Spinal cord (tissue), 10 donors: ENCODE results near the gene MMP17. TPM values are rescaled to one million over a fixed set of nuclear protein-coding genes. Genes with fewer than 3 reads are reported as not detected.

Experiments used
- DNase-seq, 6 donors: peaks; one replicate each; pipeline versions ENCODE4 v3.0.0 to v3.0.0-alpha.2; 2013 to 2015; ENCODE audit warnings: low spot score in 6 of 6, low read depth in 4 of 6
- H3K27ac ChIP-seq: one replicate; pipeline ENCODE4 v1.5.1; 2013; ENCODE audit warnings: low read depth, low read length, control low read depth
- H3K27me3 ChIP-seq: one replicate; pipeline ENCODE4 v1.6.1; 2013; ENCODE audit warnings: low read length; ENCODE audit not compliant: control insufficient read depth, insufficient read depth
- H3K36me3 ChIP-seq: one replicate; pipeline ENCODE4 v1.6.1; 2013; ENCODE audit warnings: low read length; ENCODE audit not compliant: control insufficient read depth, insufficient read depth
- H3K4me1 ChIP-seq: one replicate; pipeline ENCODE4 v1.6.1; 2013; ENCODE audit warnings: low read length; ENCODE audit not compliant: control insufficient read depth, insufficient read depth
- H3K4me3 ChIP-seq: one replicate; pipeline ENCODE4 v1.5.1; 2013; ENCODE audit warnings: low read depth, low read length, control low read depth
- H3K9me3 ChIP-seq: one replicate; pipeline ENCODE4 v1.6.1; 2013; ENCODE audit warnings: low read length; ENCODE audit not compliant: control insufficient read depth, insufficient read depth
- WGBS: methylation state at CpG from one replicate; pipeline ENCODE4 v1.1.5; 2013; ENCODE audit warnings: missing lambda C conversion rate; ENCODE audit not compliant: insufficient coverage; 5-methylcytosine and 5-hydroxymethylcytosine counted together
- polyA plus RNA-seq, 2 donors: library from polyadenylated mRNA; unstranded; fragments of 120-200 nt; gene quantifications; one replicate each; pipeline ENCODE4 v1.2.1, GENCODE V29; 2013; ENCODE audit not compliant: insufficient read length in 2 of 2
- total RNA-seq, 2 donors: library from RNA; depleted of rRNA in 1 of 2; stranded (reverse); fragments of 120-200 nt in 1 of 2; fragments of >200 nt in 1 of 2; gene quantifications; one replicate each; pipeline versions ENCODE4 v1.2.3 to v1.2.4, GENCODE V29; 2013 to 2014
- donor health status: healthy.

Gene MMP17
- total and polyA plus RNA-seq, 4 donors: 16.5 to 98.3 (median 42.1) TPM

DNA sequence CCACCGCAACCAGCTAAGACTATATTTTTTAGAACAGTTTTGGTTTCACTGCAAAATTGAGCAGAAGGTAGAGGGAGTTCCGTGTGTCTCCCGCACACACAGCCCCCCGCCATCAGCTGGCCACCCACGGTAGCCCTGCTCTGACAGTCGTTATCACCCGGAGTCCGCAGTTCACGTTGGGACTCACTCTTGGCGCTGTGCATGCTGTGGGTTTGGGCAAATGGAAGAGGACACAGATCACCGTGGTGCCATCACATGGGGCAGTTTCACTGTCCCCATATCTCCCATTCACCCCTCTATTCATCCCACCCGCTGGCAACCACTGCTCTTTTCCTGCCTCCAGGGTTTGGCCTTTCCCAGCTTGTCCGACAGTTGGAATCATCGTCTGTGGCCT lies 34.4 kb downstream of the MMP17 start:
- H3K36me3 ChIP-seq: no peaks in the 10 kb centered on the region
- no peak overlapping the region for H3K27ac ChIP-seq
- no peaks in the 10 kb centered on the region for H3K27me3 ChIP-seq
- H3K4me1 ChIP-seq: peaks cover 21% of the 10 kb centered on the region
- H3K4me3 ChIP-seq: no peak overlapping the region
- H3K9me3 ChIP-seq: no peaks in the 10 kb centered on the region
- no peak for DNase-seq
- 52% methylated on average over 10 of the region's 14 CpGs for WGBS

DNA sequence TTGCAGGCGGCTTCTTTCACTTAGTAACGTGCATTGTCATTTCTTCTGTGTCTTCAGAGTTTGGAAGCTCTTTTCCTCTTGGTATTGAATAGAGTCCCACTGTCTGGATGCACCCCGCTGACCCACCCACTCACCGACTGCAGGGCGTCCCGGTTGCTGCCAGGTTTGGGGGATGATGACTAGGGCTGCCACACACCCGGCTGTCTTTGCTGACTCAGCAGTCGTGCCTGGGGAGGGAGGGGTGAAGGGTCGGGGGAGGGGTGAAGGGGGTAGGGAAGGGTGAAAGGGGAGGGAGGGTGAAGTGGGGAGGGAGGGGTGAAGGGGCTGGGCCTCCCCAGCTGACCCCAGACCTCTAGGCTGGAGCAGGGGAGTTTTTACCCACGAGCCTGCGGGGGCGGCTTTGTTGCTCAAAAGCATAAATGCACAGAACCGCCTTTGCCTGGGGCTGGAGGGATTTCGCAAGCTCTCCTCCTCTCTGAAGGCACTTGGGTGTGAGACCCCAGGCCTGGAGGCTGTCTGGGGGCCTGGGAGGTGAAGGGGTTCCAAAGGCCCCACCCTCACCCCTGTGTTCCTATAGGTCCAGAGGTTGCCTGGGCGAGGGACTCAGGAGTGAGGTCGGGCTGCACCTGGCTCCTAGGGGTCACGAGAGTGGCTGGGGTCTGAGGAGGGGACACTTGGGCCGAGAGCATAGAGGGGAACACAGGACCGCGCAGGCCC lies 35.0 kb downstream of the MMP17 start:
- DNase-seq: no peak
- Histone ChIP-seq H3K9me3 (no peaks in the 10 kb centered on the region), H3K27me3 (no peaks in the 10 kb centered on the region), H3K4me1 (peaks cover 20% of the 10 kb centered on the region), H3K27ac (no peak overlapping the region), H3K36me3 (no peaks in the 10 kb centered on the region), H3K4me3 (no peak overlapping the region)
- 39% methylated on average over 13 of the region's 20 CpGs for WGBS

DNA sequence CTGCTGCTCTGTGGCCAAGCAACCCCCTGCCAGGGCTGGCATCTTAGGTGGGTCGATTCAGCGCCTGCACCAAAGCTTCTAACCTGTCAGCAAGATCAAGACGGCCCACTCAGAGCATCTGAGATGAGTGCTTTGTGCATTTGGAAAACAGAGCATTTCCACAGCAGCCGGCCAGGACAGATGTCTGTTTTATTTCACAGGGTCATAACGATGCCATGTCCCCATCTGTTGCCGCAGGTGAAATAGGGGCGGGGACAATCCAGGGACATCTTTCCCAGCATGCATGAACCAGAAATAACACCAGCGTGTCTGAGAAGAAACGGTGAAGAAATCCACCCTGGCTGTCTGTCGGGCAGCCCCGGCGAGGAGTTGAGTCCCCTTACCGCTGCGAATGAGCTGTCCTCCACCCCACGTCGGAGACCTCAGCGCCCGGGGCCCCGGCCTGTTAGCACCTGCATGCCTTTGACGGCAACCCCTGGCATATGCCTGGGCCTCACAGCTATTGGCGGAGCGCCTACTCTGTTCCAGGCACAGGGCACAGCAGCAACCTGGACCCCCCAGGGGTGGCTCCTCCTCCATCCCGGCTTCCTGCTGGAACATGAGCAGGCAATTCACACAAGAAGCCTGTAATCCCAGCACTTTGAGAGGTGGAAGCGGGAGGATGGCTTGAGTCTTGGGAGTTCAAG lies 35.7 kb downstream of the MMP17 start:
- Histone ChIP-seq H3K4me3 (no peak overlapping the region), H3K27ac (no peak overlapping the region), H3K4me1 (peaks cover 18% of the 10 kb centered on the region), H3K27me3 (no peaks in the 10 kb centered on the region), H3K36me3 (no peaks in the 10 kb centered on the region), H3K9me3 (no peaks in the 10 kb centered on the region)
- DNase-seq: no peak
- 73% methylated on average over 23 of the region's 24 CpGs for WGBS

DNA sequence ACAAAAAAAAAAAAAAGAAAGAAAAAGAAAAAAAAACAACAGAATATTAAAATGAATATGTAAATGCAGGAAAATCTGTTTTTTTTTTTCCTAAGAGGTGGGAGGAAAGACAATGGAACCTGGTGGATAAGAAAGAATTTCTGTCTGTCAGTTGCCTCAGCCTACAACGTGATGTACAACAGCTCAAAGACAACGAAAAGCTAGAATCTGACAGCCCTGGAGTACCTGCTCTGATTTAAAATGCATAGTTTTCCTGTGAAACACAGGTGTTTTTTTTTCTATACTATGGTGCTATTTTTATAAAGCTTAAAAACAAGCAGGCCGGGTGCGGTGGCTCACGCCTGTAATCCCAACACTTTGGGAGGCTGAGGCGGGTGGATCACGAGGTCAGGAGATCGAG lies 36.3 kb downstream of the MMP17 start:
- DNase-seq: no peak
- no peaks in the 10 kb centered on the region for H3K9me3 ChIP-seq
- H3K36me3 ChIP-seq: no peaks in the 10 kb centered on the region
- H3K4me1 ChIP-seq: peaks cover 18% of the 10 kb centered on the region
- no peak overlapping the region for H3K27ac ChIP-seq
- H3K27me3 ChIP-seq: no peaks in the 10 kb centered on the region
- 90% methylated on average over 4 of the region's 8 CpGs for WGBS
- no peak overlapping the region for H3K4me3 ChIP-seq

DNA sequence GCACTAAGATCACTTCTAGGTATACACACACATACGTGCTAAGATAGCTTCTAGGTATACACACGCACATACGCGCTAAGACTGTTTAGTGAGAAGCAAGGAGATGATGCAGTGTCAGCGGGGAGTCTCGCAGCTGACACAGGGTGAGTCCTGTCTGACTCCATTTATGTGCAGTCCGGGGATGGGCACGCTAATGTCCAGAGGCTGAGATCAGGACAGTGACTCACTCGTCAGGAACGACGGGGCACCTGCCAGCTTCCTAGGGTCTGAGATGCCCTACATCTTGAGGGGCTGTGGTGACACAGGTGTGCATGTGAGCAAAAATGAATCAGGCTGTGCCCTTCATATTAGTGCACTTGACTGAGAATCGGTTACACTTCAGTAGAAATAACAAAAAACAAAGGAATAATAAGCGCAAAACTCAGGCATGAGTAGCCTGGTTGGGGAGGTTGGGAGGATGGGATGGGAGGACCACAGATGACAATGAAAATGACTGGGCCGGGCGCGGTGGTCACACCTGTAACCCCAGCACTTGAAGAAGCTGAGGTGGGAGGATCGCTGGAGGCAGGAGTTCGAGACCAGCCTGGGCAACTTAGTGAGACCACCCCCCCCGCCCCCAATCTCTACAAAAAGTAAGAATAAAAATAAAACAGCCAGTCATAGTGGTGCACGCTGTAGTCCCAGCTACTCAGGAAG lies 37.1 kb downstream of the MMP17 start:
- no peak overlapping the region for H3K4me3 ChIP-seq
- H3K36me3 ChIP-seq: no peaks in the 10 kb centered on the region
- H3K4me1 ChIP-seq: peaks cover 13% of the 10 kb centered on the region
- WGBS: 94% methylated on average over 15 of the region's 20 CpGs
- no peaks in the 10 kb centered on the region for H3K27me3 ChIP-seq
- no peaks in the 10 kb centered on the region for H3K9me3 ChIP-seq
- no peak overlapping the region for H3K27ac ChIP-seq
- DNase-seq: no peak

DNA sequence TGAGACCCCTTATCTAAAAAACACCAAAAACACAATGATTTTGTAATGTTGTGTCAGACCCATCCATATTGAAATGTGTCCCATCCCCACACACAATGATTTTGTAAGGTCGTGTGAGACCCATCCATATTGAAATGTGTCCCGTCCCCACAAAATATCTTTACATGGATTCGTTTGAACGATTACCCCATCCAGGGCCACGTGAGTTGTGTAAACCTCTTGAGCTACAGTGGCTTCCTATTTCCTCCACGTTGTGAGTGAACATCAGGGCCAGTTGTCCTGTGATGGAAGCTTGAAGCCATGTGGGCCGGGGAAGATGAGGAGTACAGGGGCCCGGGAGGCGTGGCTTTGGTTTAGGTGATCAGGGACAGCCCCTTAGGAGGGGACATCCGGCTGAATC lies 39.3 kb downstream of the MMP17 start:
- H3K27me3 ChIP-seq: no peaks in the 10 kb centered on the region
- H3K9me3 ChIP-seq: no peaks in the 10 kb centered on the region
- no peak overlapping the region for H3K4me3 ChIP-seq
- DNase-seq: no peak
- H3K4me1 ChIP-seq: peaks cover 7% of the 10 kb centered on the region
- H3K27ac ChIP-seq: no peak overlapping the region
- no peaks in the 10 kb centered on the region for H3K36me3 ChIP-seq
- WGBS: 85% methylated on average over 9 of the region's 10 CpGs

DNA sequence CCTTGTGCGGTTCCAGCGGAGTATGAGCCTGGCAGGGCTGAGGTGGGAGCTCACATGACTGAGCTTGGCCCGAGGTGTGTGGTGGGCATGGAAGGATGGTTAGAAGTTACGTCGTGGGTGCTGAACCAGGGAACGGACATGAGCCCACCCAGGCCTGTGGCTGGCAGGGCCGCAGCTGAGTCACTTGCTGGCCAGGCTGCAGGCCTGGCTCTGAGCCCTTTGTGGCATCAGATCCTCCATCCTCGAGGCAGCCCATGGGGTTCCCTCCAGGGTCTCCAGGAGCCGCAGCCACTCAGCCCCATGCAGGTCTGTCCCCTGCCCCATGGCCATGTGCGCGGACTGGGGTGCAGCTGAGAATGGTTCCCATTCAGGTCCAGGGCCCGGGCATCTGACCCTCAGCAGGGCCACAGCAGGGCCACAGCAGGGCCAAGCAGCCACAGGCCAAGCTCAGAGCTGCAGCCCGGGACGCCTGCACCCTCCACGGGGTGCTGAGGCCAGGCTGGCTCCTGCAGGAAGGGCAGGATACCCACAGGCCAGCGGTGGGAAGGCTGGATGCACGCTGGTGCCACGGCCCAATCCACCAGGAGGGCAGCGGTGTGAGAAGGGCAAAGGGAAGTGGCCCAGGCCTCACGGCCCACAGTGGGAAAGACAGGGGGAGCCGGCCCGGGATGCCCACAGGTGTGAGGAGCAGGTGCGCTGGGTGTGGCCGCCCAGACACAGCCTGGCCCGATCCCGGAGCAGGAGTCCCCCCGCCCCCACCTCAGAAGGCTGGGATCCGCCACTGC lies 39.9 kb downstream of the MMP17 start:
- WGBS: 83% methylated on average over 27 of the region's 28 CpGs
- no peak for DNase-seq
- H3K36me3 ChIP-seq: no peaks in the 10 kb centered on the region

DNA sequence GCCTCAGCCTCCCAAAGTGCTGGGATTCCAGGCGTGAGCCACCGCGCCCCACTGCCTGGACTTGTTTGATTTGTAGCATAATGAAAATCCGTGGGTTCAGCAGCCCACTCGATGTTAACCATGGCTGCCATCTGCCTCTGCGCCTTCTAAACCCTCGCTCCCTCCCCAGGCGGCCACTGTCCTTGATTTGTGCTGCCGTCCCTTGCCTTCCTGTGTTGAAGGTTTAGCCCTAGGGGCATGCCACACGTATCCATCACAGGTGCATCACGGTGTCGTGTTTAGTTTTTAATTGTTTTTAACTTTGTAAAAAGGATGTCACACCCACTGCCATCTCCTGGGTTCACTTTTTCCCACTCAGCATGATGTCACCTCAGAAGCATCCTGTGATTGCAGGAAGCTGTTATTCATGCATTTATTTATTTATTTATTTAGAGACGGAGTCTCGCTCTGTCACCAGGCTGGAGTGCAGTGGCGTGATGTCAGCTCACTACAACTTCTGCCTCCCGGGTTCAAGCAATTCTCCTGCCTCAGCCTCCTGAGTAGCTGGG lies 41.8 kb downstream of the MMP17 start:
- no peaks in the 10 kb centered on the region for H3K4me1 ChIP-seq
- DNase-seq: no peak
- H3K36me3 ChIP-seq: no peaks in the 10 kb centered on the region
- no peak overlapping the region for H3K4me3 ChIP-seq
- no peaks in the 10 kb centered on the region for H3K27me3 ChIP-seq
- no peaks in the 10 kb centered on the region for H3K9me3 ChIP-seq
- 84% methylated on average over 10 of the region's 16 CpGs for WGBS
- H3K27ac ChIP-seq: no peak overlapping the region

More for the DNA sequence above, 39.9 kb downstream of the MMP17 start:
- Histone ChIP-seq H3K4me3 (no peak overlapping the region), H3K27me3 (no peaks in the 10 kb centered on the region), H3K4me1 (peaks cover 7% of the 10 kb centered on the region), H3K9me3 (no peaks in the 10 kb centered on the region), H3K27ac (no peak overlapping the region)

DNA sequence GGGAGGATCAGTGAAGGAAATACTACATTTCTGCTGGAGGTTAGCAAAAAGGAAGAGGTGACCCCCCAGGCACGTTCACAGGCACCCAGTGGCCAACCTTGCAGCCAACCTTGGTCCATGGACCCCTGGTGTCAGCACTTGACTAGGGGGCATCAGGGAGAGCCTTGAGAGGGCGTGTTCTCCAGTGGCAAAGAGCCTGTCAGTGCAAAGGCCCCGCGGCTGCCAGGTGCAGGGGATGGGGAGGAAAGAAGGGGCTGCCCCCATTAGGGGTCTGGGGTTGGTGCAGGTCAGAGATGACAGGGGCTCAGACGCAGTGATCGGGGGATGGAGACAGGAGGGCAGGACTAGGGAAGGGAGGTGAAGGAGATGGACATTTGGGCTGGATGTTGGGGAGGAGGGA lies 43.5 kb downstream of the MMP17 start:
- Histone ChIP-seq H3K4me3 (no peak overlapping the region), H3K36me3 (no peaks in the 10 kb centered on the region), H3K27ac (no peak overlapping the region), H3K27me3 (no peaks in the 10 kb centered on the region), H3K4me1 (no peaks in the 10 kb centered on the region), H3K9me3 (no peaks in the 10 kb centered on the region)
- WGBS: 94% methylated on average over 6 of the region's 6 CpGs
- DNase-seq: no peak
